Caki2 (cell line): ENCODE data around the gene POGLUT3. TPM values are rescaled to one million over a fixed set of nuclear protein-coding genes. Genes with fewer than 3 reads are reported as not detected.
A peak's percentile ranks its signal among the peaks of the same experiment; 100 is the strongest.

ENCODE experiments used
- DNase-seq: peaks from one replicate; pipeline ENCODE4 v3.0.0-alpha.2; 2015; ENCODE audit warnings: low read depth
- in situ Hi-C: cut with HindIII; loops from 2 replicates; pipeline ENCODE4 v1.10.0; 2016; ENCODE audit warnings: low sequenced_read_pairs, low pct_unique_long_range_greater_than_20kb, mixed read lengths
- total RNA-seq: library from RNA; depleted of rRNA; stranded (reverse); fragments of >200 nt; shearing (Covaris generic); gene quantifications from 2 replicates; pipeline ENCODE4 v1.2.3, GENCODE V29; 2014; ENCODE audit warnings: low replicate concordance

The POGLUT3 gene
- total RNA-seq, 1 experiment from 2014 or later: 1.8 TPM

DNA sequence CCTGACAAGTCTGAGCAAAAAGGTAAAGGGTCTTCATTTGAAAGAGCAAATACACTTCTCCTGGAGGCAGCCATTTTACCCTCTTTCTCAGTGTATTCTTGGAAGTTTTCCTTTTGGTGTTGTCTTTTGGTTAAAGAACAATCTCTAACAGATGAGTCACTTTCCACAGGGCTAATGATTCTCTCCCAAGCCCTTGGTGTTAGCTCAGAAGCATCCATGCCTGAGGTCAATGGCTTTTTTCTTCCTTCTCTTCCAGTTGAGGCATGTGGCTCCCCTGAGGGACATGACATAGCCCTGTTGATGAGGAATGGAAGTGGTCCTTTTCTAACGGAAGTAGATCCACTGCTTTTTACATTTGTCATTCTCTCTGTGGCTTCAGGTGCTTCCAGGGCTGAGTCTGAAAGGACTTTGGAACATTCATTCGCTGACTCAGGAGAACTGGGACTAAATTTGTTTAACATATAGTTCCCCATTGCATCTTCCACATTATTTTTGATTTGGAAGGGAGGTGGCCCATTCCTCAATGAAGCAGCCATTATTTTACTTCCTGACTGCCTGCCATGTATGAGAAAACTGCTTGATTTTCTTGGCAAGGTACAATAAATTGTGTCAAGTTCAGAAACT, 13.8 kb upstream of the POGLUT3 start:
- in situ Hi-C loops: no loop called here
- peak; percentile 85 for DNase-seq

DNA sequence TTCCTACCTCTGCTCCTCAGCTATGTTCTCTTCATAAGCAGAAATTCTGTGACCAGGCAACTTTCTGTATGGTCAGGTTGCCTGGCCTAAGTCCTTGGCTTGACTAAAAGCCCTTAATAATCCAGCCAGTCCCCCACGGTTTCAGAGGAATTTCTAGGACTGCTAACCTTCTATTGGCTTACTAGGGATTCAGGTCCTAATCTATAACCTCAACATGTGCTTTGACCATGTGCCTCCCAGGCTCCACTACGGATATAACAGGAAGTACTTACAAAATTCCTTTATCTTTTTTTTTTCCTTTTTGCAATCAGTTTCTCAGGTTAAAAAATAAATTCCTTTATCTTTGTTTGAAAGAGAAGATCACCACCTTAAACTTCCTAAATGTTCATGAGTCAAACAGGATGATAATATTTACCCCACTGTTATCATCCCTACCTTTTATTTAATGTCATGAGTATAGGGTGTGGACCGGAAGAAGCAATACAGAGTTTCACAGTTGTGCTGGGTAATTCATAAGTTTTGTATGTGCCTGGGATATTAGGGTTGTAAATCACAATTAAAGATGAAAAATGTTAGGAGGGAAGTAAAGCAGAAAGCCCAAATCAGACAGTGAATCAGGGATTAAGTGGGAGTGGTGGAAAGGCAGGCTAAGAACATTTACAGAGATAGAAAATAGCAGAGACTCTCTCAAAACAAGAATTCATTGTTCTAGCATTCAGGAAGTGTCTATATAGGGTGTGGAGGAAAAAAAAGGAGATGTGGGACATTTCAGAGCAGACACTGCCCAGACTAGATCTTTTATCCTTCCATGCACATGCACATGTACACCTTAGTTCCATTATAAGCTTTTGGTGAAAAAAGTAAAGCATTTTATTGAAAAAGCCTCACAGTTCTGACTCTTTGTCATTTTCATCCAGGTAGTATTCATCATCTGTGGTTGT, 10.7 kb upstream of the POGLUT3 start:
- in situ Hi-C loops: no loop called here
- DNase-seq: no peak

DNA sequence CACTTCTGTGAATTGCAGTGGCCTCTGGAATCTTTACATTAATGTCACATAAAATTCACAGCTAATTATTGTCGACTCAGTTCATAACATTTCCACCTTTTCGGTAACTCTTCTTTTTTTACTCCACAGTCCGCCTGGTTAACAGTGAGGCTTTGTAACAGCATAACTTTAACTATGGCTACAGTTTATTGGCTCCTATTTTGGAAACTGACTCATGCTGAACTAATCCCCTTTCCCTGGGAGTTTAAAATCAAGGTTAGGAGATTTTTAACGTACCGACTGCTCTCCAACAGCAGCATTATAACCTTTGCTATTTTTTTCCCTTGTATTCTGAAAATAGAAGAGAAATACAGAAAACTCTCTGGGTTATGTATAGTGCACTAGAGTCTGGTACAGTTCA, 3.2 kb upstream of the POGLUT3 start:
- no peak for DNase-seq
- in situ Hi-C loops: no loop called here

DNA sequence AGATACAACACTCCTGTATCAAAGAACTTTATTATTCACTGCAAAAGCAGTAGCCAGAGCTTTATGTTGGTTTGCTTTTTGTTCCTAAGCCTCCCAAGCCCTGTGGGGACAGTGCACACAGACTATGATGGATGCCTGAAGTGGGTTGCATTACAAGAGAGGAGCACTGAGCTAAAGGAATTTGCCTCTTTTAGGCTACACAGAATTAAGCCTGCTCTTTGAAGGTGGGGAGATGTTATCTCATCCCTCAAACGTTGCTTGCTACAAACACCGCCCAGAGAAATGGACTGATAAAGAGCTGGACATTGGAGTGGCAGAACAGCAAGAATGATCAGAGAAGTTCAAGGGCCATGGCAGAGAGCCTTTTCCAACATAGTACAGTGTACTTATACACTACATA, 2.5 kb upstream of the POGLUT3 start:
- in situ Hi-C loops: no loop called here
- no peak for DNase-seq

- no peak for DNase-seq
- in situ Hi-C loops: no loop called here
These were observed 2.0 kb upstream of the POGLUT3 start for GRCh38 chr11:108500169-108500568.

- DNase-seq: no peak
- in situ Hi-C loops: no loop called here
These were observed 728 bp upstream of the POGLUT3 start for GRCh38 chr11:108498816-108499408.

DNA sequence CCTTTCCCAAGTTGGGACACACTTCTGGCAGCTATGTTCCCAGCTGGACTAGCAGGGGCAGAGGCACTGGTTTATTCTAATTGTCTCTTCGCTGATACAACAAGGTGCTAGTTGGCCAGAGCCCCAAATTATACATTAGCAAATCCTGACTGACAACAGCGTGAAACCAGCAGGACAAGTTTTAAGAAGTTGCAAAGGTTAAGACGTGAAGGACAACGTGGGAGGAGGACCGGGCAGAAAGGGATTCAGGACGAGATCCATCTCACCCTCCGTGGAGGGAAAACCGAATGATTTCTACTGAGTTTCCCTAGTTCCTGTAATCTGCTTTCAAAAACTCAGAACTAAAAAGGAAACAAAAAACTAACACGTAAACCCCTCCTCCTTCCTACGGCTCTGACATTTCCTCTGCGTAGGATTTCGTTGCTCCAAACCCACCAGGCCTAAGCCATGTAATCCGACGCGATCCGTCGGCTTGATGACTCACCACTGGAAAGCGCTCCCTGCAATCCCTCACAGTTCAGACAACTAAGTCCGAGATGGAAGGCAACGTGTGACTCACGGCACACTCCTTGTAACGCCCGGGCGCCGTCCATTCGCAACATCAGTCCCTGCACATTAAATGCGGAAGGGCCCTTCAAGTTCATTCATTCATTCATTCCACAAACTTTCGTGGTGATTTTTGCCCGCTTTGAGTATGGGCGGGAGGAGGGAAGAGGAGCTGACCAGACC, 703 bp downstream of the POGLUT3 start:
- DNase-seq: peak; percentile 73
- in situ Hi-C loops: no loop called here

DNA sequence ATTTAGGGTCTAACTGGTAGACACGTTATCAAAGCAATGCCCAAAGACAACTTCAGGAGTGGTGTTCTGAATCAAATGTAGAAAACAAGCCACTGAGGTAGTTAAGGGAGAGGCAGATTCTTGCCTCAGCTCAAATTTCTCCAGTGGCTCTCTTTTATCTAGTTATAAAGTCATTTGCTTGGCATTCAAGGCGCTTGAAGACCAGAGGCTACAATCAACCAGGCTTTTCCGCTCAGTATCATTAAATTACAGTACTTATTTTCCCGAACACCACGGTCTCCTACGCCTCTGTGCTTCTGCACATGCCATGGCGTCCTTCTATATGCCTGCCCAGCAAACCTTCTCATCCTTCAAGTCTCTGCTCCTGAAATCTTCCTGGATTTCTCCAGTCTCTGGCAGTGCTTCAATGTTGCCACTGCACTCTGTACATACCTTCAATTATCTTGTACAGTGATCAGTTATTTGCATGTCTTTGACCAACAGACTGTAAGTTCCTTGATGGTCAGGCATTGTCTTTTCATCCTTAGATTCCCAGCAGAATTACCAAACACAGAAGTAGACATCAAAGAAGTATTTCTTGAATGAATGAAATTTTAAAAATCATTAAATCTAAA, 1.4 kb downstream of the POGLUT3 start:
- DNase-seq: no peak
- in situ Hi-C loops: no loop called here

GRCh38 chr11:108495326-108495725, 2.9 kb downstream of the POGLUT3 start:
- in situ Hi-C loops: no loop called here
- no peak for DNase-seq

DNA sequence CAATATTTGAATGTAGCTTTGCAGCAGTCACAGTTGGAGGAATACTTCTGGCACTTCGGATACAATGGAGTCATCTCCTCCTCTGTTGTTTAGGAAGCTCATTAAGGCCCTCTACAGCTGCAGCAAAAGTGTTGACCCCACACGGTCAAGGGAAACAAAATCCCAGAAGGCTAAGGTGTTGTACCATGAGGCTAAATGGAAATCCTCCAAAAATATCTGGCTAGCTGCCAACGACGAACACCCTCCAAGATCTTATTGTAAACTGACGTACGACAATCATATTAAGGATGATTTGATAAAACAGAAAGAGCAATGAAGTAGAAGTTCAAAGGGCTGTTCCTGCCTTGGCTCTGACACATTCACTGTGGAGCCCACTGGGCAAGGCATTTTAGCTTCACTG, 4.0 kb downstream of the POGLUT3 start:
- DNase-seq: no peak

GRCh38 chr11:108491936-108492335, 6.2 kb downstream of the POGLUT3 start:
- in situ Hi-C loops: no loop called here
- DNase-seq: no peak

More for the DNA sequence above, 4.0 kb downstream of the POGLUT3 start:
- in situ Hi-C loops: no loop called here

DNA sequence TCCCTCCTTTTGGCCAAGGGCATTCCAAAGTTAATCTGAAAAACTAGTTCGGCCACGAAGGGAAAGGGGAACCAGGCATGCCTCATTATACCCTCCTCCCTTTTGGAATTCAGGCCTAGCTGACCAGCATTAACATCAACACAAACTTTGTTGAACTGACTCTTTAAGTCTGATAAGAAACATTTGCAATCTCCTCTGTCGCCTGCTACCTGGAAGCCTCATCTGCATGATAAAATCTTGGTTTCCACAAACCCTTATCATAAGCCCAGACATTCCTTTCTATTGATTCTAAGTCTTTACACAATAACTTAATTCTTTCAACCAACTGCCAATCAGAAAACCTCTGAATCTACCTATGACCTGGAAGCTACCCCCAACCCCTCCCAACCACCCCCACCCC, 11.4 kb downstream of the POGLUT3 start:
- in situ Hi-C loops: no loop called here
- DNase-seq: no peak

- in situ Hi-C loops: no loop called here
- DNase-seq: no peak
These were observed 11.9 kb downstream of the POGLUT3 start for GRCh38 chr11:108486331-108486730.

DNA sequence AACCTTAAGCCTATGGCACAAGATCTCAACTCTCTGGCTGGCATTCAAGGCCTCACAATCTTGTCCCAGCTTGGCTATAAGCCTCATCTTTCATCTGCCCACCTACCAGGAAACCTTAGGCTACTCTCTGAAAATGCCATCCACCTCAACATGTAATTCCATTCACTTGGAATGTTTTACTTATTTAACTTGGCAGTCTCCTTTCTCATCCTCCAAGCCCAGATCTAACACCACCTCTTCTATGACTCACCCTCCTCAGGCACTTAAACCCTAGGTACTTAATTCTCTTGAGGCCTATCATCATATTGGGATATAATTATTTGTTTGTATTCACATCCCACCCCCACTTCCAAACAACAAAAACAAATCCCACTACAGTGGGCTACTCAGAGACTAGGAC, 15.0 kb downstream of the POGLUT3 start:
- in situ Hi-C loops: no loop called here
- DNase-seq: no peak

- no peak for DNase-seq
- in situ Hi-C loops: no loop called here
These were observed 23.3 kb downstream of the POGLUT3 start for GRCh38 chr11:108474664-108475463.

GRCh38 chr11:108472681-108473080, 25.5 kb downstream of the POGLUT3 start:
- in situ Hi-C loops: no loop called here

GRCh38 chr11:108468478-108468864, 29.7 kb downstream of the POGLUT3 start:
- no peak for DNase-seq
- in situ Hi-C loops: no loop called here

More at GRCh38 chr11:108472681-108473080, 25.5 kb downstream of the POGLUT3 start:
- DNase-seq: no peak
